ENCODE results near the gene CRYBB1. TPM values are rescaled to one million over a fixed set of nuclear protein-coding genes. Genes with fewer than 3 reads are reported as not detected.
"Not testable (repeated sequence)": the region's sequence is repeated elsewhere in the genome, so short reads cannot be mapped to it uniquely, and the experiment has no call there.

Gene CRYBB1
- total RNA-seq, 2 experiments from 2014 or later = 0.48 TPM; not detected in 1

DNA sequence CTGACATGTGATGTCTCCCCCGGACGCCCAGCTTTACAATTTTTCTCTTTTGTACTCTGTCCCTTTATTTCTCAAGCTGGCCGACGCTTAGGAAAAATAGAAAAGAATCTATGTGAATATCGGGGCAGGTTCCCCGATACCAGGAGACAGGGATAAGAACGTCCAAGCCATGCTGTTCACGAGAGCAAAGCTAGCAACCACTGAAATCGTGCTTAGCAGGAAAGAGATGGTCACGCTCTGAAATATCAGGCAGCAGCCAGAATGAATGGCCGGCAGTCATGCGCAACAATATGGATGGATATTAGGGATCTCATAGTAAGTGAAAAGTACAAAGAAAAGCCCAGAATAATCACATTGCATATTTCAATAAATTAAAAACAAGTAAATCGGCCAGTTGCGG is 3.5 kb downstream of the CRYBB1 start:
- CTCF ChIA-PET = no interaction called here
- no peaks in the 10 kb centered on the region for H3K36me3 Mint-ChIP-seq
- no peak overlapping the region for H3K4me3 Mint-ChIP-seq
- intact Hi-C loops (cut with micrococcal nuclease) = no loop called here
- POLR2A ChIA-PET = no interaction called here
- H3K4me1 Mint-ChIP-seq (ENCODE audit: low read depth) = peaks cover 16% of the 10 kb centered on the region
- no peak for DNase-seq
- H3K27me3 Mint-ChIP-seq = no peaks in the 10 kb centered on the region
- H3K27ac Mint-ChIP-seq = no peak overlapping the region
- no peaks in the 10 kb centered on the region for H3K9me3 Mint-ChIP-seq

DNA sequence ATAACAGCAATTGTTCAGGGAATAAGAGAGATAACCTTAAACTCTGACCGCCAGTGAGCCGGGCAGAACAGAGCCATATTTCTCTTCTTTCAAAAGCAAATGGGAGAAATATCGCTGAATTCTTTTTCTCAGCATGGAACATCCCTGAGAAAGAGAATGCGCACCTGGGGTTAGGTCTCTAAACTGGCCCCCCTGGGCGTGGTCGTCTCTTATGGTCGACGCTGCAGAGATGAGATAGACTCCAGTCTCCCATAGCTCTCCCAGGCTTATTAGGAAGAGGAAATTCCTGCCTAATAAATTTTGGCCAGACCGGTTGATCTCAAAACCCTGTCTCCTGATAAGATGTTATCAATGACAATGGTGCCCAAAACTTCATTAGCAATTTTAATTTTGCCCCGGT is 4.1 kb downstream of the CRYBB1 start:
- H3K4me3 Mint-ChIP-seq; intact Hi-C loops (cut with micrococcal nuclease); H3K9me3 Mint-ChIP-seq; DNase-seq; H3K36me3 Mint-ChIP-seq; POLR2A ChIA-PET; H3K27ac Mint-ChIP-seq; CTCF ChIA-PET; H3K27me3 Mint-ChIP-seq: not testable (repeated sequence)
- peaks cover 18% of the 10 kb centered on the region for H3K4me1 Mint-ChIP-seq (ENCODE audit: low read depth)

DNA sequence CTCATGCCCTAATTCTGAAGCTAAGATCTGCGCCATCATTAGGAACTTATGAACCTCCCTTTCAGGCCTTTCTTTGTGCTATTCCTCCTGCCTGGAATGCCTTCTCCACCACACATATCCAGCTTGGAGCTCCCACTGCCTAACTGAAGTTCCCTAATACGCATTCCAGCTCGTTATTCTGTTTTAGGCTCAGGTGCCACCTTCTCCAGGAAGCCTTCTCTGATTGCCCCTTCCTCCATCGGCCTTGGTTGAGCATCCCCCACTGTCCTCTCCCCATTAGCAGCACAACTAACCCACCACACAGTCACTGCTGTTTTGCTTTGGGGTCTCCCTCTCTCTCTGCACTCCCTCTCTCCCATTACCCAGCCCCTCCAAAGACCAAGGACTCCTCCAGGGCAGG is 5.2 kb downstream of the CRYBB1 start:
- no peak overlapping the region for H3K4me3 Mint-ChIP-seq
- H3K36me3 Mint-ChIP-seq = no peaks in the 10 kb centered on the region
- no peaks in the 10 kb centered on the region for H3K9me3 Mint-ChIP-seq
- ChIA-PET POLR2A (no interaction called here), CTCF (no interaction called here)
- intact Hi-C loops (cut with micrococcal nuclease) = no loop called here
- H3K27me3 Mint-ChIP-seq = no peaks in the 10 kb centered on the region
- H3K4me1 Mint-ChIP-seq (ENCODE audit: low read depth) = peaks cover 18% of the 10 kb centered on the region
- DNase-seq = no peak
- no peak overlapping the region for H3K27ac Mint-ChIP-seq

- peaks cover 21% of the 10 kb centered on the region for H3K4me1 Mint-ChIP-seq (ENCODE audit: low read depth)
- no peaks in the 10 kb centered on the region for H3K36me3 Mint-ChIP-seq
- no peaks in the 10 kb centered on the region for H3K9me3 Mint-ChIP-seq
- no peak overlapping the region for H3K4me3 Mint-ChIP-seq
- intact Hi-C loops (cut with micrococcal nuclease) = loop anchor here (1.0 to 2.0 kb wide), 2 partner anchors 19 to 32 kb away; no protein-coding TSS in a partner anchor
- no peaks in the 10 kb centered on the region for H3K27me3 Mint-ChIP-seq
- DNase-seq = peak; percentile 22
- no peak overlapping the region for H3K27ac Mint-ChIP-seq
- ChIA-PET POLR2A (interaction anchor here (1.3 kb wide), 1 partner anchor 179 kb away, joined by 3 read pairs; no protein-coding TSS in a partner anchor), CTCF (no interaction called here)
Measured at GRCh38 chr22:26610996-26611395, 6.8 kb downstream of the CRYBB1 start.

DNA sequence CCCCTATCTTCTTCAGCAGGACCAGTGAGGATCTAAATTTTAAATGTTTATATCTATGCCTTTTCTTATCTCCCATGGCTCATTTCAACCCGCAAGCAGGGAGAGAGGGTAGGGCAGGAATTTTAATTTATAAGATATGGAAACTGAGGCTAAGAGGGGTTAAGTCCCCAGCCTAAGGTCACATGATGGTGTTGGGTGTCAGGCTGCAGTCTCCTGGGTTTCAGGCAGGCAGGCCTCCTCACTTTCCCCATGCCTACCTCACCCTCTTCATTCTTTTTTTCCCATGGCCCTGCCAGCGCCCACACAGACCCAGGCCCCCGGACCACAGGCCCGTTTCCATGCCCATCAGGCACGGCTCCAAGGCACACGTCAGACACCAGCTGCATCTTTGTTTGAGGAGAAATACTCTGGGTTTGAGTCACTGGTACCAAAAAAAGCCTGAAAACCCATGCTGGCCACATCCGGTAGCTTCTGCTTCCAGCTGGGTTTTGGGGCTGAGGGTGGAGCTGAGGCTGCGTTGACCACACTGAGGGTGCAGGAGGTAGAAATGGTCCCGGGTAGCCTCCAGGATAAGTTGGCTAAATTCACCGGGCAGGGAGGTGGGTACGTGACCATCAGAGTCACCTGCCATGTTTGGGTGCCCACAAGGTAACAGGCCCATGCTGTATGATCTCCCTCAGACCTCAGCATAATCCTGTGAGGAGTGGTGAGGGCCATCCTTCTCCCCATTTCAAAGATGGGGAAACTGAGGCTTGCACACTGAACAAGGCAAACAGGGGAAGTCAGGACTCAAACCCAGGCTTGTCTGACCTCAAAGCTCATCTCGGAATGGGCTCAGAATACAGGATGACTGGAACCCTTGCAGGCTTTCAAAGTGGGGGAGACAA is 7.5 kb downstream of the CRYBB1 start:
- Mint-ChIP-seq H3K4me1 (ENCODE audit: low read depth) (peaks cover 21% of the 10 kb centered on the region), H3K36me3 (no peaks in the 10 kb centered on the region), H3K27me3 (no peaks in the 10 kb centered on the region), H3K9me3 (no peaks in the 10 kb centered on the region), H3K4me3 (no peak overlapping the region), H3K27ac (peak overlapping the region; percentile 50)
- POLR2A ChIA-PET = interaction anchor here (0.7 to 1.3 kb wide), 3 partner anchors 20 to 179 kb away, joined by 3 to 4 read pairs (median 3); partner anchors contain the start of gene TPST2
- CTCF ChIA-PET = no interaction called here
- DNase-seq = peak; percentile 80
- intact Hi-C loops (cut with micrococcal nuclease) = loop anchor here (1.0 to 2.0 kb wide), 2 partner anchors 18 to 32 kb away; no protein-coding TSS in a partner anchor

GRCh38 chr22:26609287-26609686 is 8.5 kb downstream of the CRYBB1 start:
- no peak overlapping the region for H3K27ac Mint-ChIP-seq

DNA sequence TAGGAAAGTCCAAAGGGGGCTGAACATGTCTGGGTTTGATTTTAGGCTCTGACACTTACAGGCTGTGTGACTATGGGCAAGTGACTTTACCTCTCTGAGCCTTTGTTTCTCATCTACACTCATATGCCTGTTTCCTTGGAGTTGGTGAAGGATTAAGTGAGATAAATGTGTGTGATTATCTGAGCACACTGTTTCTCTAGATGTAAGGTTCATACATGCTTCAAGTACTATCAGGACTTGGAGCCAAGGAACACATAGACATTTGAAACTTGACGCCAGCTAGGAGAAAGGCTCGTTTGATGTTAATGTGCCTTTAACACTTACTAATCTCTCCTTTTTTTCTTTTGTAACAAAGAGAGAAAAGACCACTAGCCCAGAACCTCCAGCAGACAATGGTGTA is 9.7 kb downstream of the CRYBB1 start:
- intact Hi-C loops (cut with micrococcal nuclease) = no loop called here
- POLR2A ChIA-PET = no interaction called here
- Mint-ChIP-seq H3K27ac (no peak overlapping the region), H3K9me3 (no peaks in the 10 kb centered on the region), H3K4me3 (no peak overlapping the region), H3K4me1 (ENCODE audit: low read depth) (peaks cover 21% of the 10 kb centered on the region), H3K27me3 (no peaks in the 10 kb centered on the region), H3K36me3 (no peaks in the 10 kb centered on the region)
- CTCF ChIA-PET = no interaction called here
- no peak for DNase-seq

More at GRCh38 chr22:26609287-26609686, 8.5 kb downstream of the CRYBB1 start:
- H3K9me3 Mint-ChIP-seq = no peaks in the 10 kb centered on the region
- POLR2A ChIA-PET = no interaction called here
- DNase-seq = no peak
- peaks cover 21% of the 10 kb centered on the region for H3K4me1 Mint-ChIP-seq (ENCODE audit: low read depth)
- no peaks in the 10 kb centered on the region for H3K27me3 Mint-ChIP-seq
- no peaks in the 10 kb centered on the region for H3K36me3 Mint-ChIP-seq
- CTCF ChIA-PET = interaction anchor here (1.0 kb wide), 1 partner anchor 130 kb away, joined by 3 read pairs; no protein-coding TSS in a partner anchor
- no peak overlapping the region for H3K4me3 Mint-ChIP-seq
- intact Hi-C loops (cut with micrococcal nuclease) = no loop called here

GRCh38 chr22:26606611-26607010 is 11.2 kb downstream of the CRYBB1 start:
- ChIA-PET CTCF (no interaction called here), POLR2A (no interaction called here)

GRCh38 chr22:26604368-26604767 is 13.5 kb downstream of the CRYBB1 start:
- intact Hi-C loops (cut with micrococcal nuclease) = no loop called here
- Mint-ChIP-seq H3K27ac (no peak overlapping the region), H3K27me3 (no peaks in the 10 kb centered on the region), H3K36me3 (no peaks in the 10 kb centered on the region), H3K4me3 (no peak overlapping the region), H3K4me1 (ENCODE audit: low read depth) (peaks cover 6% of the 10 kb centered on the region), H3K9me3 (no peaks in the 10 kb centered on the region)
- CTCF ChIA-PET = interaction anchor here (1.0 kb wide), 1 partner anchor 10 kb away, joined by 3 read pairs; no protein-coding TSS in a partner anchor
- POLR2A ChIA-PET = no interaction called here
- no peak for DNase-seq

More at GRCh38 chr22:26606611-26607010, 11.2 kb downstream of the CRYBB1 start:
- Mint-ChIP-seq H3K27me3 (no peaks in the 10 kb centered on the region), H3K36me3 (no peaks in the 10 kb centered on the region), H3K9me3 (no peaks in the 10 kb centered on the region), H3K4me3 (no peak overlapping the region), H3K4me1 (ENCODE audit: low read depth) (peaks cover 21% of the 10 kb centered on the region), H3K27ac (no peak overlapping the region)
- intact Hi-C loops (cut with micrococcal nuclease) = no loop called here
- DNase-seq = no peak

DNA sequence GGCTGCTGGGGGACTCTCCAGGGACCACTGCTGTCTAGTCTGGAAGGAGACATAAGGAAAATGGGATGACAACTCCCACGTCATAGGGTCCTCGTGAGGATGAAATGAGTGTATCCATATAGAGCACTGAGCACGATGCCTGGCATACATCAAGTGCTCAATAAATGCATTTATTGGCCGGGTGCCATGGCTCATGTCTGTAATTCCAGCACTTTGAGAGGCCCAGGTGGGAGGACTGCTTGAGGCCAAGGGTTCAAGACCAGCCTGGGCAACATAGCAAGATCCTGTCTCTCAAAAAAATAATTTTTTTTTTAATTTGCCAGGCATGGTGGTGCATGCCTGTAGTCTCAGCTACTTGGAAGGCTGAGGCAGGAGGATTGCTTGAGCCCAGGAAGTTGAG is 15.7 kb downstream of the CRYBB1 start:
- H3K27me3 Mint-ChIP-seq = no peaks in the 10 kb centered on the region
- no peak for DNase-seq
- H3K27ac Mint-ChIP-seq = no peak overlapping the region
- ChIA-PET CTCF (interaction anchor here (0.7 kb wide), 1 partner anchor 64 kb away, joined by 3 read pairs; no protein-coding TSS in a partner anchor), POLR2A (no interaction called here)
- peaks cover 4% of the 10 kb centered on the region for H3K4me1 Mint-ChIP-seq (ENCODE audit: low read depth)
- no peak overlapping the region for H3K4me3 Mint-ChIP-seq
- no peaks in the 10 kb centered on the region for H3K36me3 Mint-ChIP-seq
- intact Hi-C loops (cut with micrococcal nuclease) = no loop called here
- H3K9me3 Mint-ChIP-seq = no peaks in the 10 kb centered on the region

DNA sequence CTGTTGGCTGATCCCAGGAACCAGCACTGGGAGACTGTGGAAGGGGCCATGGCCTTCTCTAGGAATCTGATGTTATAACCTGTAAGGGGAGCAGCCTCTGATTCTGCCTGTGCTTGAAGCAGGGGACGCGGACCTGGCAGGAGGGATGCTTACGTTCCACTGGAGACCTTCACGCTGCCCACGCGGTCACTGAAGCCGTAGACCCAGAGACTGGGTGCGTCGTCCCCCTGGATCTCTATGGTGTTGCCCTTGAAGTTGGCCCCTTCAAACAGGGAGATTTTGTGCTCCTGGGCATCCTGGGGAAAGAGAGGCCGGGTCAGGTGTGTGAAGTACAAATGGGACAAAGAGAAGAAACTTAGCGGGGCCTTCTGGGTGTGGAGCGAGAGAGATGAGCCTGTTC is 16.1 kb downstream of the CRYBB1 start:
- intact Hi-C loops (cut with micrococcal nuclease) = no loop called here
- no peaks in the 10 kb centered on the region for H3K9me3 Mint-ChIP-seq
- H3K27ac Mint-ChIP-seq = no peak overlapping the region
- no peak for DNase-seq
- ChIA-PET CTCF (interaction anchor here (0.7 kb wide), 1 partner anchor 64 kb away, joined by 3 read pairs; no protein-coding TSS in a partner anchor), POLR2A (no interaction called here)
- H3K4me3 Mint-ChIP-seq = no peak overlapping the region
- H3K4me1 Mint-ChIP-seq (ENCODE audit: low read depth) = peaks cover 4% of the 10 kb centered on the region
- no peaks in the 10 kb centered on the region for H3K27me3 Mint-ChIP-seq
- H3K36me3 Mint-ChIP-seq = no peaks in the 10 kb centered on the region

DNA sequence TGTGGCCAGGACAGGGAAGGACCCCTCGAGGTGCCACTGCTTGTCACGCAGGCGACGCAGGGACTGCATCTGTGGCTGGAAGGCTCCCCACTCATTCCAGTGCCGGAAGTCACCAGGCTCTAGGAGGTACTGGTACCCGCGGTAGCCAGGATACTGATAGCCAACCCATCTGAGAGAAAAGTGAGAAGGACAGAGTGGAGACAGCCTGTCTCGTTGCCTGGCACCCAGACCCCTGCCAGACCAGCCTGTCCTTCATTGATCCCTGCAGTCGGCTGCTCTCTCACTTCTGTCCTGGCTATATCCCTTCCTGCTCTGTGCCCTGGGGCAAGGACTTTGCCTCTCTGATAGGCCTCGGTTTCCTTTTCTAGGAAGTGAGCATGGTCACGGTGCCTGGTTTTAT is 18.3 kb downstream of the CRYBB1 start:
- Mint-ChIP-seq H3K27ac (no peak overlapping the region), H3K27me3 (no peaks in the 10 kb centered on the region), H3K4me1 (ENCODE audit: low read depth) (no peaks in the 10 kb centered on the region), H3K9me3 (no peaks in the 10 kb centered on the region), H3K36me3 (no peaks in the 10 kb centered on the region), H3K4me3 (no peak overlapping the region)
- POLR2A ChIA-PET = no interaction called here
- no peak for DNase-seq
- CTCF ChIA-PET = no interaction called here
- intact Hi-C loops (cut with micrococcal nuclease) = no loop called here

DNA sequence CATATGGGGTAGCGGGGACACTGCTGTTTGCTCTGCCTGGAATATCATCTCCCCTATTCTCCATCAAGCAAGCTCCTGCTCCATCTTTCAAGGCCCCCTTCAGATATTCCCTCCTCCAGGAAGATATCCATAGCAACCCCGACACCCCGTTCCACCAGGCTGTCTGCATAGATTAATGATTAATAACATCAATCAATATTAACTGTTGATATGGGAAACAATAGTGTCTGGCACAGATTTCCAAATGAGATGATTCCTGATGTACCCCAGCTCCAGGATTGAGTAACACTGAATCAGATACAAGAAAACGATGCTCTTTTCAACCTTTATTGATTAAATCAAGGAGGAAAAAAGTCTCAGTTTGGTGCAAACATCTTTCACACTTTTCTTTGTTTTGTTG is 20.3 kb downstream of the CRYBB1 start:
- peaks cover 17% of the 10 kb centered on the region for H3K4me1 Mint-ChIP-seq (ENCODE audit: low read depth)

More for the DNA sequence above, 20.3 kb downstream of the CRYBB1 start:
- Mint-ChIP-seq H3K9me3 (no peaks in the 10 kb centered on the region), H3K4me3 (no peak overlapping the region), H3K36me3 (no peaks in the 10 kb centered on the region), H3K27me3 (no peaks in the 10 kb centered on the region), H3K27ac (no peak overlapping the region)
- intact Hi-C loops (cut with micrococcal nuclease) = no loop called here
- no peak for DNase-seq
- CTCF ChIA-PET = no interaction called here
- POLR2A ChIA-PET = no interaction called here

Measured in activated CD4-positive, alpha-beta memory T cell treated with anti-CD3 and anti-CD28 coated beads for 36 hours (primary cell).